B cell (primary cell): ENCODE results near the gene RNASEH1.

Experiments used
- EZH2 ChIP-seq: IDR thresholded peaks from 2 replicates; pipeline ENCODE4 v1.6.1; 2012; ENCODE audit warnings: borderline replicate concordance, low read depth, mild to moderate bottlenecking, moderate library complexity, low read length; ENCODE audit not compliant: insufficient read depth, poor library complexity, severe bottlenecking
- TF ChIP-seq, protein P1 (sequence below): fragments of 200-600 bp; IDR thresholded peaks from one replicate; pipeline ENCODE4 v1.8.0; 2022; ENCODE audit warnings: antibody characterized with exemption, mild to moderate bottlenecking

GRCh38 chr2:3532941-3533340, 25.2 kb downstream of the RNASEH1 start:
- TF ChIP-seq, protein P1, sequence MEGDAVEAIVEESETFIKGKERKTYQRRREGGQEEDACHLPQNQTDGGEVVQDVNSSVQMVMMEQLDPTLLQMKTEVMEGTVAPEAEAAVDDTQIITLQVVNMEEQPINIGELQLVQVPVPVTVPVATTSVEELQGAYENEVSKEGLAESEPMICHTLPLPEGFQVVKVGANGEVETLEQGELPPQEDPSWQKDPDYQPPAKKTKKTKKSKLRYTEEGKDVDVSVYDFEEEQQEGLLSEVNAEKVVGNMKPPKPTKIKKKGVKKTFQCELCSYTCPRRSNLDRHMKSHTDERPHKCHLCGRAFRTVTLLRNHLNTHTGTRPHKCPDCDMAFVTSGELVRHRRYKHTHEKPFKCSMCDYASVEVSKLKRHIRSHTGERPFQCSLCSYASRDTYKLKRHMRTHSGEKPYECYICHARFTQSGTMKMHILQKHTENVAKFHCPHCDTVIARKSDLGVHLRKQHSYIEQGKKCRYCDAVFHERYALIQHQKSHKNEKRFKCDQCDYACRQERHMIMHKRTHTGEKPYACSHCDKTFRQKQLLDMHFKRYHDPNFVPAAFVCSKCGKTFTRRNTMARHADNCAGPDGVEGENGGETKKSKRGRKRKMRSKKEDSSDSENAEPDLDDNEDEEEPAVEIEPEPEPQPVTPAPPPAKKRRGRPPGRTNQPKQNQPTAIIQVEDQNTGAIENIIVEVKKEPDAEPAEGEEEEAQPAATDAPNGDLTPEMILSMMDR, result no peak
- TF ChIP-seq EZH2, result no peak
